PC-3 (cell line): ENCODE data around the gene ZNF628.

Experiments used
- EZH2 ChIP-seq: fragments of 300-600 bp; sonication (generic); IDR thresholded peaks from one replicate; pipeline ENCODE4 v1.6.1; 2017; ENCODE audit warnings: antibody characterized with exemption, mild to moderate bottlenecking, low read length; ENCODE audit not compliant: unreplicated experiment
- EZH2phosphoT487 ChIP-seq: fragments of 300-600 bp; sonication (generic); IDR thresholded peaks from 2 replicates; pipeline ENCODE4 v1.6.1; 2018; ENCODE audit warnings: mild to moderate bottlenecking, antibody characterized with exemption, low read length, borderline replicate concordance
- TF ChIP-seq, protein P1 (sequence below): fragments of 300-600 bp; sonication (generic); conservative IDR thresholded peaks from 2 replicates; pipeline ENCODE4 v1.5.1; 2017; ENCODE audit warnings: antibody characterized with exemption, low read depth, mild to moderate bottlenecking, low read length

DNA sequence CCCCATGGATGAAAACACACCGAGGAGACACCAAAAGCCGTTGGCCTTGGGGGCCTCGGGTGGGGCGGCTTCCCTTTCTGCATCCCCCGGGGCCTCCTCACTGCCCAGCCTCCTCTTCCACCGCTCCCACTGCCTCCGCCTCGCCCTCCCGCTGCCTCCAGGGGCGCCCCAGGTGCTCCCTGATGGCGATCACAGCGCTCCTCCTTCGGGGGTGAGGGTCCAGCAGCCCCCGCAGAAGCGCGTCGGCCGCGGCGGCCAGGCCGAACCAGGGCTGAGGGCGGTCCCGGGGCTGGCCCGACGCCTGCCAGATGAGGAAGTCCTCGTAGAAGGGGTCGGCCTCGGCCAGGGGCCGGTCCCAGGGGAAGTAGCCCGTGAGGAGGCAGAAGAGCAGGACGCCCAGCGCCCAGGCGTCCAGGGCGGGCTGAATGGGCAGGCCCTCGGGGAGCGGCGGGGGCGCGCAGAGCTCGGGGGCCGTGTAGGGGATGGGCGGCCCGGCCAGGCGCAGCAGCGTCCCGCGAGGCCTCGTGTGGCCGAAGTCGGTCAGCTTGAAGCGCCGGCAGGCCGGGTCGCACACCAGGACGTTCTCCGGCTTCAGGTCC is 53.3 kb downstream of the ZNF628 start:
- TF ChIP-seq EZH2 (no peak), EZH2phosphoT487 (no peak)
- TF ChIP-seq, protein P1, sequence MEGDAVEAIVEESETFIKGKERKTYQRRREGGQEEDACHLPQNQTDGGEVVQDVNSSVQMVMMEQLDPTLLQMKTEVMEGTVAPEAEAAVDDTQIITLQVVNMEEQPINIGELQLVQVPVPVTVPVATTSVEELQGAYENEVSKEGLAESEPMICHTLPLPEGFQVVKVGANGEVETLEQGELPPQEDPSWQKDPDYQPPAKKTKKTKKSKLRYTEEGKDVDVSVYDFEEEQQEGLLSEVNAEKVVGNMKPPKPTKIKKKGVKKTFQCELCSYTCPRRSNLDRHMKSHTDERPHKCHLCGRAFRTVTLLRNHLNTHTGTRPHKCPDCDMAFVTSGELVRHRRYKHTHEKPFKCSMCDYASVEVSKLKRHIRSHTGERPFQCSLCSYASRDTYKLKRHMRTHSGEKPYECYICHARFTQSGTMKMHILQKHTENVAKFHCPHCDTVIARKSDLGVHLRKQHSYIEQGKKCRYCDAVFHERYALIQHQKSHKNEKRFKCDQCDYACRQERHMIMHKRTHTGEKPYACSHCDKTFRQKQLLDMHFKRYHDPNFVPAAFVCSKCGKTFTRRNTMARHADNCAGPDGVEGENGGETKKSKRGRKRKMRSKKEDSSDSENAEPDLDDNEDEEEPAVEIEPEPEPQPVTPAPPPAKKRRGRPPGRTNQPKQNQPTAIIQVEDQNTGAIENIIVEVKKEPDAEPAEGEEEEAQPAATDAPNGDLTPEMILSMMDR, result no peak
